Thyroid gland (tissue), 4 donors: ENCODE data around the gene USP48.

ENCODE experiments used
- CTCF ChIP-seq, 6 experiments: fragments of 200-600 bp in 3 of 6; fragments of 450-650 bp in 3 of 6; sonication (generic) in 3 of 6; IDR thresholded peaks; one replicate each; pipeline ENCODE4 v1.5.1; 2016 to 2019; ENCODE audit warnings: antibody characterized with exemption in 6 of 6, mild to moderate bottlenecking in 2 of 6, inconsistent platforms in 1 of 6, moderate library complexity in 1 of 6
- POLR2A ChIP-seq, 2 donors: fragments of 450-650 bp; IDR thresholded peaks; one replicate each; pipeline ENCODE4 v1.6.1; 2017; ENCODE audit warnings: antibody characterized with exemption in 2 of 2, mild to moderate bottlenecking in 2 of 2, moderate library complexity in 1 of 2

- TF ChIP-seq CTCF (IDR thresholded peaks at IDR 0.05), result no peak
- TF ChIP-seq POLR2A (IDR thresholded peaks at IDR 0.05), result no peak
These were observed 6.9 kb downstream of the USP48 start for GRCh38 chr1:21775985-21776562.
